RWPE2 (cell line): ENCODE results near the gene EDDM13.
"Not testable (repeated sequence)": the region's sequence is repeated elsewhere in the genome, so short reads cannot be mapped to it uniquely, and the experiment has no call there.

ENCODE experiments used
- ATAC-seq: fragments of 200-7000 bp; cut with Tn5 transposase; 3 replicates; pipeline ENCODE4 v1.9.1; 2021; ENCODE audit warnings: low read depth
- DNase-seq: peaks from one replicate; pipeline ENCODE4 v3.0.0-alpha.2; 2020; ENCODE audit warnings: low spot score
- H3K27ac ChIP-seq: fragments of 450-650 bp; 2 replicates; pipeline ENCODE4 v1.5.1; 2017; ENCODE audit warnings: mild to moderate bottlenecking; ENCODE audit not compliant: poor library complexity, severe bottlenecking
- H3K27me3 ChIP-seq: fragments of 250-450 bp; sonication (Bioruptor Pico); 2 replicates; pipeline ENCODE4 v1.5.1; 2021; ENCODE audit warnings: mild to moderate bottlenecking, moderate library complexity; ENCODE audit not compliant: insufficient read depth, poor library complexity, severe bottlenecking
- H3K36me3 ChIP-seq: fragments of 250-450 bp; sonication (Bioruptor Pico); 2 replicates; pipeline ENCODE4 v1.5.1; 2020; ENCODE audit warnings: low read depth, mild to moderate bottlenecking, moderate library complexity
- H3K4me1 ChIP-seq: fragments of 250-450 bp; sonication (Bioruptor Pico); 2 replicates; pipeline ENCODE4 v1.5.1; 2021; ENCODE audit warnings: mild to moderate bottlenecking, moderate library complexity; ENCODE audit not compliant: insufficient read depth, poor library complexity, severe bottlenecking
- H3K4me3 ChIP-seq: fragments of 250-450 bp; sonication (Bioruptor Pico); 2 replicates; pipeline ENCODE4 v1.5.1; 2021; ENCODE audit warnings: mild to moderate bottlenecking, moderate library complexity; ENCODE audit not compliant: severe bottlenecking
- H3K9me3 ChIP-seq: fragments of 250-450 bp; sonication (Bioruptor Pico); 2 replicates; pipeline ENCODE4 v1.5.1; 2021; ENCODE audit warnings: mild to moderate bottlenecking, moderate library complexity; ENCODE audit not compliant: severe bottlenecking
- TF ChIP-seq, protein P1 (sequence below): fragments of 450-650 bp; IDR thresholded peaks from one replicate; pipeline ENCODE4 v1.5.1; 2017; ENCODE audit warnings: mild to moderate bottlenecking, moderate library complexity; ENCODE audit not compliant: poor library complexity, severe bottlenecking

EDDM13 gene

DNA sequence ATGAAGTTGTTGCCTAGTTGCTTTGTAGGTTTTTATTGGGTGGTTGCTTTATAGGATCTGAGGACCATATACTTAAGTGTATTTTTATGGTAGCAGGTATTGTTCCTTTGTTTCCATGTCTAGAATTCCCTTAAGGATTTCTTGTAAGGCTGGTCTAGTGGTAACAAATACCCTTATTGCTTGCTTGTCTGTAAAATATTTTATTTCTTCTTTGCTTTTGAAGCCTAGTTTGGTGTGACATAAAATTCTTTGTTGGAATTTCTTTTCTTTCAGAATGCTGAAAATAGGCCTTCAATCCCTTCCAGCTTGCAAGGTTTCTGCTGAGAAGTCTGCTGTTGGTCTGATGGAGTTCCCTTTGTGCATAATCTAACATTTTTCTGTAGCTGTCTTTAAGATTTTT is 60.1 kb downstream of the EDDM13 start:
- ATAC-seq, result no peak
- Histone ChIP-seq H3K9me3 (peaks cover 5% of the 10 kb centered on the region), H3K27ac (no peak overlapping the region), H3K36me3 (no peaks in the 10 kb centered on the region), H3K4me3 (no peak overlapping the region), H3K27me3 (no peaks in the 10 kb centered on the region), H3K4me1 (no peaks in the 10 kb centered on the region)
- TF ChIP-seq, protein P1, sequence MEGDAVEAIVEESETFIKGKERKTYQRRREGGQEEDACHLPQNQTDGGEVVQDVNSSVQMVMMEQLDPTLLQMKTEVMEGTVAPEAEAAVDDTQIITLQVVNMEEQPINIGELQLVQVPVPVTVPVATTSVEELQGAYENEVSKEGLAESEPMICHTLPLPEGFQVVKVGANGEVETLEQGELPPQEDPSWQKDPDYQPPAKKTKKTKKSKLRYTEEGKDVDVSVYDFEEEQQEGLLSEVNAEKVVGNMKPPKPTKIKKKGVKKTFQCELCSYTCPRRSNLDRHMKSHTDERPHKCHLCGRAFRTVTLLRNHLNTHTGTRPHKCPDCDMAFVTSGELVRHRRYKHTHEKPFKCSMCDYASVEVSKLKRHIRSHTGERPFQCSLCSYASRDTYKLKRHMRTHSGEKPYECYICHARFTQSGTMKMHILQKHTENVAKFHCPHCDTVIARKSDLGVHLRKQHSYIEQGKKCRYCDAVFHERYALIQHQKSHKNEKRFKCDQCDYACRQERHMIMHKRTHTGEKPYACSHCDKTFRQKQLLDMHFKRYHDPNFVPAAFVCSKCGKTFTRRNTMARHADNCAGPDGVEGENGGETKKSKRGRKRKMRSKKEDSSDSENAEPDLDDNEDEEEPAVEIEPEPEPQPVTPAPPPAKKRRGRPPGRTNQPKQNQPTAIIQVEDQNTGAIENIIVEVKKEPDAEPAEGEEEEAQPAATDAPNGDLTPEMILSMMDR, result no peak
- DNase-seq, result no peak

DNA sequence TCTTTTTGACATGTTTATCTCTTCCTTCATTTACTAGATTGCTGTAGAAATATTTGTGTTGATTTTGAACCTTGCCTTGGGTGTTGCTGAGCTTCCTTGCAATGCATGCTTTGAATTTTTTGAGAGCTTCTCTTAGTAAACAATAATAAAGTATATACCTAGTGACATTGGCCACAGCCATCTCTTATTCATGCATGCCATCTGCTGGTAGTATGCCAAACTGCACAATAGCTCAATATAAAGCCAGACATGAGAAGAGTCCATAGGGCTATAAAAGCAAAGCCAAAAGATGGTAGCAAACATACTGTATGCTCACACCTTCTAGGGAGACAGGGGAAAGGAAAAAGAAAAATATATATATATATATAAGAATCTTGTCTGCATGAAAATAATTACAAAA is 61.0 kb downstream of the EDDM13 start:
- Histone ChIP-seq H3K36me3 (no peaks in the 10 kb centered on the region), H3K9me3 (peaks cover 5% of the 10 kb centered on the region), H3K4me1 (no peaks in the 10 kb centered on the region), H3K4me3 (no peak overlapping the region), H3K27me3 (no peaks in the 10 kb centered on the region), H3K27ac (no peak overlapping the region)
- ATAC-seq (no peak), DNase-seq (no peak)
- TF ChIP-seq, protein P1, result peak; percentile 69

DNA sequence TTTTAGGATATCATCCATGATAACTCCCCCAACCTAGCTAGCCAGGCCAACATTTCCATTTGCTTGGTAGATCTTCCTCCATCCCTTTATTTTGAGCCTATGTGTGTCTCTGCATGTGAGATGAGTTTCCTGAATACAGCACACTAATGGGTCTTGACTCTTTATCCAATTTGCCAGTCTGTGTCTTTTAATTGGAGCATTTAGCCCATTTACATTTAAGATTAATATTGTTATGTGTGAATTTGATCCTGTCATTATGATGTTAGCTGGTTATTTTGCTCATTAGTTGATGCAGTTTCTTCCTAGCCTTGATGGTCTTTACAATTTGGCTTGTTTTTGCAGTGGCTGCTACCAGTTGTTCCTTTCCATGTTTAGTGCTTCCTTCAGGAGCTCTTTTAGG is 62.8 kb downstream of the EDDM13 start:
- H3K4me3 ChIP-seq, H3K36me3 ChIP-seq, H3K9me3 ChIP-seq, ATAC-seq, H3K4me1 ChIP-seq, DNase-seq, H3K27ac ChIP-seq, H3K27me3 ChIP-seq: not testable (repeated sequence)

DNA sequence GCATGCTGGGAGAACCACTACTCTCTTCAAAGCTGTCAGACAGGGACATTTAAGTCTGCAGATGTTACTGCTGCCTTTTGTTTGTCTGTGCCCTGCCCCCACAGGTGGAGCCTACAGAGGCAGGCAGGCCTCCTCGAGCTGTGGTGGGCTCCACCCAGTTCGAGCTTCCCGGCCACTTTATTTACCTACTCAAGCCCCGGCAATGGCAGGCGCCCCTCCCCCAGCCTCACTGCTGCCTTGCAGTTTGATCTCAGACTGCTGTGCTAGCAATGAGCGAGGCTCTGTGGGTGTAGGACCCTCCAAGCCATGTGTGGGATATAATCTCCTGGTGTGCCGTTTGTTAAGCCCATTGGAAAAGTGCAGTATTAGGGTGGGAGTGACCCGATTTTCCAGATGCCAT is 64.5 kb downstream of the EDDM13 start:
- not testable (repeated sequence) for H3K27me3 ChIP-seq, ATAC-seq, H3K9me3 ChIP-seq, H3K4me1 ChIP-seq, DNase-seq, H3K27ac ChIP-seq, H3K36me3 ChIP-seq, H3K4me3 ChIP-seq

DNA sequence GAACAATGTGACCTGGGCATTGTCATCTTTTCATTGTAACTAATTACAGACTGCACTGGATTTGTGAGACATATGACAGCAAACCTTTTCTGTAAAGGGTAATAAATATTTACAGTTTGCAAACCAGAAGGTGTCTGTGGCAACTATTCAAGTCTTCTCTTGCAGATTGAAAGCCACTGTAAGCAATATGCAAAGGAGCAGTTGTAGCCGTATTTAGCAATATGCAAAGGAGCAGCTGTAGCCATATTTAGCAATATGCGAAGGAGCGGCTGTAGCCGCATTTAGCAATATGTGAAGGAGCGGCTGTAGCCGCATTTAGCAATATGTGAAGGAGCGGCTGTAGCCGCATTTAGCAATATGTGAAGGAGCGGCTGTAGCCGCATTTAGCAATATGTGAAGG is 66.5 kb downstream of the EDDM13 start:
- H3K36me3 ChIP-seq, DNase-seq, H3K27me3 ChIP-seq, H3K27ac ChIP-seq, H3K9me3 ChIP-seq, ATAC-seq, H3K4me3 ChIP-seq, H3K4me1 ChIP-seq: not testable (repeated sequence)

DNA sequence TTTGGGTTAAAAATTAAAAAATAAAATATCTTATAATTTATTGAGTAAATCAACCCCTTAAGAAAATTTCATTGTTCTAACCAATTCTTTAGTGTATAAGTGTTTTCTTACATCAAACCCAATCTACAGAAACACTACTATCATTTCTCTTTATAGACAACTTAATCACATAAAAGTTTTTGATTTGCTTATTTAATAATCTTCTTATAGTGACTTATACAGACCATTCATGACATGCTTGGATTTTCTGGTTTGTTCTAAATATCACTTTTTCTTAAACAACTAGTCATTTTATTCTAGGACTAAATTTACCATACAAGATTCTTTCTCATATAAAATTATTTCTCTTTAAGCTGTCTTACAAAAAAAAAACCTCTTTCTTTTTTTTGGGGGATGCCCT is 69.4 kb downstream of the EDDM13 start:
- DNase-seq (no peak), ATAC-seq (no peak)
- TF ChIP-seq, protein P1, result no peak
- Histone ChIP-seq H3K4me3 (no peak overlapping the region), H3K36me3 (no peaks in the 10 kb centered on the region), H3K27ac (no peak overlapping the region), H3K27me3 (no peaks in the 10 kb centered on the region), H3K4me1 (no peaks in the 10 kb centered on the region), H3K9me3 (peaks cover 3% of the 10 kb centered on the region)
